H1 (cell line): Measurements from ENCODE around the gene ITPR1. TPM values are rescaled to one million over a fixed set of nuclear protein-coding genes. Genes with fewer than 3 reads are reported as not detected.

Experiments
- ATF2 ChIP-seq: IDR thresholded peaks from 2 replicates; pipeline ENCODE4 v1.6.1; 2012; ENCODE audit warnings: low read length, inconsistent platforms
- RFX5 ChIP-seq: IDR thresholded peaks from 2 replicates; pipeline ENCODE4 v1.6.1; 2011; ENCODE audit warnings: low read depth, low read length, improper control_type of control experiment, borderline replicate concordance
- USF2 ChIP-seq: IDR thresholded peaks from 2 replicates; pipeline ENCODE4 v1.6.1; 2011; ENCODE audit warnings: low read length, improper control_type of control experiment
- polyA plus RNA-seq, 7 experiments: library from polyadenylated mRNA; depleted of rRNA in 3 of 7; stranded (reverse) in 5 of 7; unstranded in 2 of 7; fragments of >200 nt in 5 of 7; fragments of 200-250 nt in 2 of 7; gene quantifications; 1 replicate in 5 of 7; 2 replicates in 1 of 7; 4 replicates in 1 of 7; pipeline versions ENCODE4 v1.2.1 to v1.2.3, GENCODE V29; 2011 to 2013; ENCODE audit warnings: missing spikeins in 2 of 7, mixed read lengths in 2 of 7
- total RNA-seq: library from RNA; stranded (reverse); fragmentation: NEBNext Ultra II Directional; extraction: Animal tissue kit (Norgen Biotek cat#: 25700); gene quantifications from 2 replicates; pipeline ENCODE4 v1.2.1, GENCODE V29; 2021

The ITPR1 gene
- total and polyA plus RNA-seq, 2 of the 8 experiments (the other 6 are each of a cell fraction or from before 2014, with no cell fraction given) = 2.5 to 16.3 TPM

GRCh38 chr3:4864503-4864902 lies 371.4 kb downstream of the ITPR1 start (continued):
- no peak for TF ChIP-seq USF2
- TF ChIP-seq ATF2 = no peak
- TF ChIP-seq RFX5 = no peak
